HG02885 (cell line): ENCODE results near the gene NOP14.
A peak's percentile ranks its signal among the peaks of the same experiment; 100 is the strongest.
"Not testable (repeated sequence)": the region's sequence is repeated elsewhere in the genome, so short reads cannot be mapped to it uniquely, and the experiment has no call there.

Experiments
- ATAC-seq: cut with Tn5 transposase; IDR thresholded peaks from one replicate; pipeline ENCODE4 v1.9.1; 2021; ENCODE audit warnings: mild to moderate bottlenecking; ENCODE audit not compliant: unreplicated experiment, poor library complexity

NOP14 gene

GRCh38 chr4:2932951-2933565 is 30.1 kb downstream of the NOP14 start:
- ATAC-seq, result no peak

- ATAC-seq, result no peak
Observed at GRCh38 chr4:2932321-2932950, 30.8 kb downstream of the NOP14 start.

- ATAC-seq, result peak; percentile 42
Observed at GRCh38 chr4:2931512-2932301, 31.5 kb downstream of the NOP14 start.

- ATAC-seq, result no peak
Observed at GRCh38 chr4:2930758-2931511, 32.3 kb downstream of the NOP14 start.

- no peak for ATAC-seq
Observed at GRCh38 chr4:2930135-2930757, 33.0 kb downstream of the NOP14 start.

- no peak for ATAC-seq
Observed at GRCh38 chr4:2929469-2929868, 33.7 kb downstream of the NOP14 start.

- no peak for ATAC-seq
Observed at GRCh38 chr4:2928242-2929176, 34.7 kb downstream of the NOP14 start.

GRCh38 chr4:2927696-2928075 is 35.5 kb downstream of the NOP14 start:
- ATAC-seq, result no peak

- ATAC-seq, result no peak
Observed at GRCh38 chr4:2927016-2927695, 36.0 kb downstream of the NOP14 start.

GRCh38 chr4:2925931-2926860 is 37.0 kb downstream of the NOP14 start:
- ATAC-seq, result no peak

- no peak for ATAC-seq
Observed at GRCh38 chr4:2925496-2925895, 37.7 kb downstream of the NOP14 start.

GRCh38 chr4:2924765-2925301 is 38.4 kb downstream of the NOP14 start:
- no peak for ATAC-seq

- ATAC-seq, result no peak
Observed at GRCh38 chr4:2924286-2924685, 38.9 kb downstream of the NOP14 start.

- ATAC-seq, result no peak
Observed at GRCh38 chr4:2923668-2924173, 39.5 kb downstream of the NOP14 start.

- no peak for ATAC-seq
Observed at GRCh38 chr4:2923141-2923551, 40.1 kb downstream of the NOP14 start.

GRCh38 chr4:2922453-2923101 is 40.6 kb downstream of the NOP14 start:
- not testable (repeated sequence) for ATAC-seq

- not testable (repeated sequence) for ATAC-seq
Observed at GRCh38 chr4:2918714-2919113, 44.5 kb downstream of the NOP14 start.
